GM12865 (cell line): ENCODE results near the gene SLC3A2.
"Not testable (repeated sequence)": the region's sequence is repeated elsewhere in the genome, so short reads cannot be mapped to it uniquely, and the experiment has no call there.

ENCODE experiments used
- DNase-seq: peaks from one replicate; pipeline ENCODE4 v3.0.0; 2010; ENCODE audit warnings: low read depth
- H3K4me3 ChIP-seq: 2 replicates; pipeline ENCODE4 v1.5.1; 2011; ENCODE audit warnings: mild to moderate bottlenecking, low read depth, low read length, control low read depth
- TF ChIP-seq, protein P1 (sequence below): IDR thresholded peaks from 2 replicates; pipeline ENCODE4 v1.5.1; 2011; ENCODE audit warnings: low read length, control low read depth, low read depth, inconsistent platforms; ENCODE audit not compliant: insufficient read depth; ENCODE audit errors: missing control alignments

The SLC3A2 gene

DNA sequence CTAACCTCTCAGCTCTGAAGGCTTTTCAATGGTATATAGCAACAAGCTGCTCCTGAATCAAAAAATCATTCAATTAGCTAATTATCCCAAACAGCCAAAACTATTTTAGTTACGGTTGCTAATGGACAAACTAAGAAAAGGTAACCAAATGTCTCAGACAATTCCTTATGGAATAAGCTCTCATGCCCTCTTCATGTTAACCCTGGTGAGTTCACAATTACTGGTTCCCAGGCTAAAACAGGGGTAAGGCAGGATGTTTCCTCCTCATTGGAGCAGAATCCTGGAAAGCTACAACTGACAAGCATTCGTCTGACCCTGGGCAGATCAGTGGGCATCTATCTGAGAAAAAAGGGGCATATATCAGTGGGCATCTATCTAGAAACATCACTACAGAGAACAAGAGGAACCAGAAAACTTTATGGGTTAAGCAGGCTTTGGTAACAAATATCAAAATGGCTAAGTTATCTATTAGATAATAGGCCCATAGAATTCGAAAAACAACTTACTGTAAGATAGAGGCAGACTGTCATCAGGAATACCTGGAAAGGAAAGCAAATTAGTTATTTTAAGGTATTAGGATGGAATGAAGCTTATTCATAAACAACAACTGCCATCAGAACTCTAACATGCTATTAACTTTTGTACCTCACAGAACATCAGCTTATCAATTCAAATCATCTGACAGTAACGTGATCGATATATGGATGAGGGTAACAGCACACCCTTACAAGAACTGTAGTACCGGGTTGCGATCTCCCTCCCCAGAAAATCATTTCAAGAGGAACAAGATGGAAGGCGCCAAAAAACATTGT, 26.5 kb upstream of the SLC3A2 start:
- TF ChIP-seq, protein P1, sequence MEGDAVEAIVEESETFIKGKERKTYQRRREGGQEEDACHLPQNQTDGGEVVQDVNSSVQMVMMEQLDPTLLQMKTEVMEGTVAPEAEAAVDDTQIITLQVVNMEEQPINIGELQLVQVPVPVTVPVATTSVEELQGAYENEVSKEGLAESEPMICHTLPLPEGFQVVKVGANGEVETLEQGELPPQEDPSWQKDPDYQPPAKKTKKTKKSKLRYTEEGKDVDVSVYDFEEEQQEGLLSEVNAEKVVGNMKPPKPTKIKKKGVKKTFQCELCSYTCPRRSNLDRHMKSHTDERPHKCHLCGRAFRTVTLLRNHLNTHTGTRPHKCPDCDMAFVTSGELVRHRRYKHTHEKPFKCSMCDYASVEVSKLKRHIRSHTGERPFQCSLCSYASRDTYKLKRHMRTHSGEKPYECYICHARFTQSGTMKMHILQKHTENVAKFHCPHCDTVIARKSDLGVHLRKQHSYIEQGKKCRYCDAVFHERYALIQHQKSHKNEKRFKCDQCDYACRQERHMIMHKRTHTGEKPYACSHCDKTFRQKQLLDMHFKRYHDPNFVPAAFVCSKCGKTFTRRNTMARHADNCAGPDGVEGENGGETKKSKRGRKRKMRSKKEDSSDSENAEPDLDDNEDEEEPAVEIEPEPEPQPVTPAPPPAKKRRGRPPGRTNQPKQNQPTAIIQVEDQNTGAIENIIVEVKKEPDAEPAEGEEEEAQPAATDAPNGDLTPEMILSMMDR, result no peak
- H3K4me3 ChIP-seq, result peak overlapping the region; percentile 98
- no peak for DNase-seq

DNA sequence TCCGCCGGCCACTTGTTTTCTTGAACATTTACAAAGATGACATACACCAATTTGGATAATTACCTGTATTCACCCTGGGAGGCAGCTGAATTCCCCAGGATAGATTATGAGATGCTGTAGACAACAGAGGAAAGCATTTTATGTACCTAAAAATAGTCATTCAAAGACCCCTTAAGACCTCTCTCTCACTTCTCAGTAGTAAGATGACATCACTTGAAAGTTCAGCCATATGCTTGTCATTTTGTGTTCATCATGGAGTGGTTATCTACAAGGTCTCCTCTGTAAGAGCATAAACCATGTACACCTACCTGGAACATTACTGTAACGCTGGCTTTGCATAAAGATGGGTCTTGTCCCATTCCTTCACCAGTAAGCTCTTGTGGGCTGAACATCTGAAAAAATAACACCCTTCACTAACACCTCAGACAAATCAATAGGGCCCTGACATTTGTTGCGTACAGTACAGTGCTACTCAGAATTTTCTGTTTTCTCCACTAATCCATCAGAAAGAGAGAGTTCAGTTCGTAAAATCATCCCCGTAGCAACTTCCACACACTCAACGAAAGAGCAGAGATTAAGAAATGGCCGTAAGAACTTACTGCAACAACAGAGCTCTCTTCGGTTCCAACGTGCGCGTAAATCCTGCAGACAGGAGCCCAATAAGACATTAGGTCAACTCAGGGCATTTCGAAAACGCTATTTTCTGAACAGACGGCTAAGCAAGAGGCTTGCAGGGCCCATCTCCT, 25.7 kb upstream of the SLC3A2 start:
- H3K4me3 ChIP-seq, result peak overlapping the region; percentile 98
- peak; percentile 47 for DNase-seq
- TF ChIP-seq, protein P1, result no peak

DNA sequence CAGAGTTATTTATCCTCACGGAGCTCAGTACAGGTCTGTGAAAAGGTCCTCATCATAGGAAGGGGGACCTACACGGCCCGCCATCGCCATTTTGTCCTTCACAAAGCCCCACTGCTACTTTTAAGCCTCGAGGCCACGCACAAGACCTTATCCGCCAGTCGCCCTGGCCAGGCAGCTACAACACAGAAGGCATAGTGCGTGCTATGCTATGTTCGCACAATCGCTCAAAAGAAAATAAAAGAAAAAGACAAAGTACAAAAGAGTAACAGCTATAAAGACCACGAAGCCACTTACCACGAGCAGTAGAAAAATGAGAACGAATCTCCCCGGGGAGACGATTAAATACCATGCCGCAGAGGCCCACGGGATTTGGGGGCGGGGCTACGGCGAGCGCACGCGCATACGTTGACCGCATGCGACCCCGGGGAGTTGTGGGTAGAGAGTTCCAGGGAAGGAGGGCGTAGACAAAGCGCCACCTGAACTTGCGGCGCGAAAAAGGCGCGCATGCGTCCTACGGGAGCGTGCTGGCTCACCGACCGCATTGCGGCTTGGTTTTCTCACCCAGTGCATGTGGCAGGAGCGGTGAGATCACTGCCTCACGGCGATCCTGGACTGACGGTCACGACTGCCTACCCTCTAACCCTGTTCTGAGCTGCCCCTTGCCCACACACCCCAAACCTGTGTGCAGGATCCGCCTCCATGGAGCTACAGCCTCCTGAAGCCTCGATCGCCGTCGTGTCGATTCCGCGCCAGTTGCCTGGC, 24.9 kb upstream of the SLC3A2 start:
- TF ChIP-seq, protein P1, result no peak
- DNase-seq, result peak; percentile 100
- peak overlapping the region; percentile 98 for H3K4me3 ChIP-seq

DNA sequence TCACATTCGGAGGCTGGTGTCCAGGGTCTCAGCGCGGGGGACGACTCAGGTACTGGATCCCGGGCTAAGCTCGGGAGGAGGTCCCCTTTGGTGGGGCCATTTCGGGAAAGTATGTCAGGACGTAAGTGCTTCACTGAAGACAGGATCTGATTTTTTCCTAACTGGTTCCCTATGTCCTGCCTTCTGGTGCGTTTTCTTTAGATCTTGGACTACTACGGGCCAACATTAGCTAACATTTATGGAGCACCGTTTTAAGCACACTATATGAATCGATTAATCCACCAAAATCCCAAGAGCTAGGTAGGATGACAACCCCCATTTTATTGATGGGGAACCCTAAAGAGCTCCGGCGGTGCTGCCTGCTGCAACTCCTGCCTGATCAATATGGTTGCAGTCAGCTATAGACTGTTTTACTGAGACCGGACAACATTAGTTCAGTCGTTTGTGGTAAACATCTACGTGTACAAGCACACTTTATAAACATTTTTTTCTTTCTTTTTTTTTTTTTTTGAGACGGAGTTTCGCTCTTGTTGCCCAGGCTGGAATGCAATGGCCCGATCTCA, 24.3 kb upstream of the SLC3A2 start:
- peak; percentile 47 for DNase-seq
- TF ChIP-seq, protein P1, result no peak
- peak overlapping the region; percentile 90 for H3K4me3 ChIP-seq

DNA sequence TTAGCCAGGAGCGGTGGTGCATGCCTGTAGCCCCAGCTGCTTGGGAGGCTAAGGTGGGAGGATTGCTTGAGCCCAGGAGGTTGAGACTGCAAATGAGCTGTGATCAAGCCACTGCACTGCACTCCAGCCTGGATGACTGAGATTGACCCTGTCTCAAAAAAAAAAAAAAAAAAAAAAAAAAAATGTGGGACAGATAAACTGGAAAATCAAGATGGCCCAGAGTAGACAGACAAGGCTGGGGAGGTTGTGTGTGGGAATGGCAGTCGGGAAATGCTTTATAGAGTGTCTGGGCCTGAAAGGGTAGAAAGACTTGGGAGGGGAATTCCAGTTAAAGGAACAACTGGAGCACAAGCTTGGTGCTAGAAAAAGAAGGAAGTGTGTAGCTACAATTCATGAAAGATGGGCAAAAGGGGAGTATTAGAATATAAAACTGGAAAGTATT, 23.1 kb upstream of the SLC3A2 start:
- TF ChIP-seq, protein P1, result no peak

DNA sequence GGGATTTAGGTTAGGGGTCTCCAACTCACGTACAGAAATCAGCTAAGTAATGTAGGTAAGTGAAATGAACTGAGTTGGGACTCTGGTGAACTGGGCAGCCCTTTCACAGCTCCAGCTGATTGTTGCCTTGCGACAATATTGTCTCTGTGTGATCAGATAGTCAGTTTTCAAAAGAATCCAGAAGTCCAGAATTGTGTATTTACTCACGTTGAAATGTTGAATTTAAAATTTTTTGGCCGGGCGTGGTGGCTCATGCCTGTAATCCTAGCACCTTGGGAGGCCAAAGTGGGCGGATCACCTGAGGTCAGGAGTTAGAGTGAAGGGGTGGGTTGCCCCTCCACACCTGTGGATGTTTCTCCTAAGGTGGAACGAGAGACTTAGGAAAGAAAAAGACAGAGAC, 22.5 kb upstream of the SLC3A2 start:
- peak overlapping the region; percentile 90 for H3K4me3 ChIP-seq
- no peak for DNase-seq
- TF ChIP-seq, protein P1, result no peak

More for the DNA sequence above, 23.1 kb upstream of the SLC3A2 start:
- peak overlapping the region; percentile 90 for H3K4me3 ChIP-seq
- DNase-seq, result no peak

DNA sequence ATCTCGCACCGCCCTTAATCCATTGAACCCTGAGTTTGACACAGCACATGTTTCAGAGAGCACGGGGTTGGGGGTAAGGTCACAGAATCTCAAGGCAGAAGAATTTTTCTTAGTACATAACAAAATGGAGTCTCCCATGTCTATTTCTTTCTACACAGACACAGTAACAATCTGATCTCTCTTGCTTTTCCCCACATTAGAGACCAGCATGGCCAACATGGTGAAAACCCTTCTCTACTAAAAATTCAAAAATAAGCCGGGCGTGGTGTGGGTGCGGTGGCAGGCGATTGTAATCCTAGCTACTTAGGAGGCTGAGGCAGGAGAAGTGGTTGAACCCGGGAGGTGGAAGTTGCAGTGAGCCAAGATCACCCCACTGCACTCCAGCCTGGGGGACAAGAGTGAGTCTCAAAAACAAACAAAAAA, 21.4 kb upstream of the SLC3A2 start:
- not testable (repeated sequence) for DNase-seq, H3K4me3 ChIP-seq
